Neural progenitor cell (in vitro differentiated cells): Measurements from ENCODE around the gene OCEL1. TPM values are rescaled to one million over a fixed set of nuclear protein-coding genes. Genes with fewer than 3 reads are reported as not detected.

ENCODE experiments used
- DNase-seq: peaks from one replicate; pipeline ENCODE4 v3.0.0-alpha.2; 2016; ENCODE audit warnings: low spot score
- H2AFZ ChIP-seq: fragments of 200-600 bp; sonication (generic); replicated peaks from 2 replicates; pipeline ENCODE4 v1.6.1; 2016; ENCODE audit warnings: antibody characterized with exemption
- H3F3A ChIP-seq: fragments of 200-600 bp; sonication (generic); 2 replicates; pipeline ENCODE4 v1.6.1; 2016; ENCODE audit warnings: antibody characterized with exemption, low read depth
- H3K27ac ChIP-seq: fragments of 200-600 bp; sonication (generic); 2 replicates; pipeline ENCODE4 v1.5.1; 2016; ENCODE audit warnings: mild to moderate bottlenecking
- H3K27me3 ChIP-seq: fragments of 200-600 bp; sonication (generic); 2 replicates; pipeline ENCODE4 v1.6.1; 2016; ENCODE audit warnings: mild to moderate bottlenecking, moderate library complexity
- H3K36me3 ChIP-seq: fragments of 200-600 bp; sonication (generic); 2 replicates; pipeline ENCODE4 v1.5.1; 2016
- H3K4me1 ChIP-seq: fragments of 200-600 bp; sonication (generic); 2 replicates; pipeline ENCODE4 v1.6.1; 2016; ENCODE audit warnings: mixed run types
- H3K4me2 ChIP-seq: fragments of 200-600 bp; sonication (generic); 2 replicates; pipeline ENCODE4 v1.6.1; 2016
- H3K4me3 ChIP-seq: fragments of 200-600 bp; sonication (generic); 2 replicates; pipeline ENCODE4 v1.5.1; 2016
- H3K79me2 ChIP-seq: fragments of 200-600 bp; sonication (generic); 2 replicates; pipeline ENCODE4 v1.6.1; 2016; ENCODE audit warnings: low read depth
- H3K9ac ChIP-seq: fragments of 200-600 bp; sonication (generic); 2 replicates; pipeline ENCODE4 v1.6.1; 2016
- H3K9me3 ChIP-seq: fragments of 200-600 bp; sonication (generic); 2 replicates; pipeline ENCODE4 v1.5.1; 2016; ENCODE audit warnings: low read depth
- H4K20me1 ChIP-seq: fragments of 200-600 bp; sonication (generic); 2 replicates; pipeline ENCODE4 v1.6.1; 2016; ENCODE audit warnings: low read depth
- H3K27ac Mint-ChIP-seq: 3 replicates; pipeline ENCODE4 v1.8.0; 2021; ENCODE audit warnings: mixed read lengths
- H3K27me3 Mint-ChIP-seq: 2 replicates; pipeline ENCODE4 v1.8.0; 2022; ENCODE audit warnings: low read depth, mild to moderate bottlenecking, inconsistent platforms, moderate library complexity, mixed read lengths; ENCODE audit not compliant: insufficient read depth
- H3K36me3 Mint-ChIP-seq: 3 replicates; pipeline ENCODE4 v1.8.0; 2021; ENCODE audit warnings: mixed read lengths
- H3K4me1 Mint-ChIP-seq: 3 replicates; pipeline ENCODE4 v1.8.0; 2021; ENCODE audit warnings: mixed read lengths
- H3K4me3 Mint-ChIP-seq: 3 replicates; pipeline ENCODE4 v1.8.0; 2021; ENCODE audit warnings: mild to moderate bottlenecking, moderate library complexity, mixed read lengths
- H3K9me3 Mint-ChIP-seq: 3 replicates; pipeline ENCODE4 v1.8.0; 2020; ENCODE audit warnings: mixed read lengths
- CTCF ChIP-seq: fragments of 200-600 bp; sonication (generic); IDR thresholded peaks from 2 replicates; pipeline ENCODE4 v1.5.1; 2017; ENCODE audit warnings: antibody characterized with exemption, mild to moderate bottlenecking
- EZH2 ChIP-seq: fragments of 200-600 bp; sonication (generic); IDR thresholded peaks from 2 replicates; pipeline ENCODE4 v1.6.1; 2017; ENCODE audit warnings: antibody characterized with exemption, mild to moderate bottlenecking, moderate library complexity
- EZH2phosphoT487 ChIP-seq: fragments of 200-600 bp; sonication (generic); IDR thresholded peaks from 2 replicates; pipeline ENCODE4 v1.6.1; 2017; ENCODE audit warnings: antibody characterized with exemption
- total RNA-seq: library from RNA; depleted of rRNA; stranded (reverse); fragments of >200 nt; gene quantifications from 2 replicates; pipeline ENCODE4 v1.2.3, GENCODE V29; 2015; ENCODE audit warnings: low replicate concordance

Gene OCEL1
- total RNA-seq, 1 donor from 2014 or later, result 4.6 TPM

GRCh38 chr19:17236811-17237543 is 11.0 kb downstream of the OCEL1 start:
- Histone ChIP-seq H3K9me3 (no peaks in the 10 kb centered on the region), H4K20me1 (peaks cover 49% of the 10 kb centered on the region), H3K79me2 (peaks cover 51% of the 10 kb centered on the region), H3K4me3 (no peak overlapping the region), H3K9ac (no peak overlapping the region), H3K27ac (no peak overlapping the region), H3F3A (peaks cover 42% of the 10 kb centered on the region), H3K4me2 (no peak overlapping the region), H3K4me1 (peaks cover 17% of the 10 kb centered on the region), H2AFZ (no peak overlapping the region), H3K27me3 (no peaks in the 10 kb centered on the region), H3K36me3 (no peaks in the 10 kb centered on the region)
- TF ChIP-seq CTCF (no peak), EZH2phosphoT487 (no peak), EZH2 (no peak)
- H3K4me3 Mint-ChIP-seq, result peak overlapping the region; percentile 72
- H3K27me3 Mint-ChIP-seq, result peaks cover 5% of the 10 kb centered on the region
- DNase-seq, result no peak
- H3K36me3 Mint-ChIP-seq, result peaks cover 13% of the 10 kb centered on the region
- H3K4me1 Mint-ChIP-seq, result peaks cover 25% of the 10 kb centered on the region
- no peak overlapping the region for H3K27ac Mint-ChIP-seq
- H3K9me3 Mint-ChIP-seq, result no peaks in the 10 kb centered on the region

- Histone ChIP-seq H3K9me3 (no peaks in the 10 kb centered on the region), H3K27me3 (no peaks in the 10 kb centered on the region), H3K36me3 (no peaks in the 10 kb centered on the region), H3K79me2 (peaks cover 56% of the 10 kb centered on the region), H2AFZ (no peak overlapping the region), H3K4me3 (no peak overlapping the region), H4K20me1 (peaks cover 53% of the 10 kb centered on the region), H3K9ac (no peak overlapping the region), H3K4me2 (no peak overlapping the region), H3K4me1 (peaks cover 17% of the 10 kb centered on the region), H3F3A (peaks cover 48% of the 10 kb centered on the region), H3K27ac (no peak overlapping the region)
- H3K4me1 Mint-ChIP-seq, result peaks cover 32% of the 10 kb centered on the region
- peaks cover 10% of the 10 kb centered on the region for H3K36me3 Mint-ChIP-seq
- H3K9me3 Mint-ChIP-seq, result no peaks in the 10 kb centered on the region
- no peak for DNase-seq
- no peak overlapping the region for H3K27ac Mint-ChIP-seq
- peaks cover 8% of the 10 kb centered on the region for H3K27me3 Mint-ChIP-seq
- H3K4me3 Mint-ChIP-seq, result peak overlapping the region; percentile 72
- TF ChIP-seq CTCF (no peak), EZH2 (no peak), EZH2phosphoT487 (no peak)
Measured at GRCh38 chr19:17237747-17238706, 12.0 kb downstream of the OCEL1 start.

- Histone ChIP-seq H3K9ac (no peak overlapping the region), H3K4me3 (no peak overlapping the region), H3K36me3 (no peaks in the 10 kb centered on the region), H3K79me2 (peaks cover 56% of the 10 kb centered on the region), H3F3A (peaks cover 44% of the 10 kb centered on the region), H4K20me1 (peaks cover 52% of the 10 kb centered on the region), H3K27ac (no peak overlapping the region), H3K27me3 (no peaks in the 10 kb centered on the region), H3K4me1 (peaks cover 12% of the 10 kb centered on the region), H3K9me3 (no peaks in the 10 kb centered on the region), H2AFZ (no peak overlapping the region), H3K4me2 (no peak overlapping the region)
- Mint-ChIP-seq H3K4me1 (peaks cover 38% of the 10 kb centered on the region), H3K27me3 (peaks cover 9% of the 10 kb centered on the region), H3K4me3 (peak overlapping the region; percentile 70), H3K9me3 (no peaks in the 10 kb centered on the region), H3K36me3 (peaks cover 5% of the 10 kb centered on the region), H3K27ac (peak overlapping the region; percentile 57)
- TF ChIP-seq CTCF, result no peak
- no peak for DNase-seq
Measured at GRCh38 chr19:17240062-17240752, 14.2 kb downstream of the OCEL1 start.
